GM19043 (cell line): ENCODE results near the gene AWAT1.
"Not testable (repeated sequence)": the region's sequence is repeated elsewhere in the genome, so short reads cannot be mapped to it uniquely, and the experiment has no call there.

Source experiments
- ATAC-seq: cut with Tn5 transposase; IDR thresholded peaks from one replicate; pipeline ENCODE4 v1.9.1; 2021; ENCODE audit warnings: low read depth; ENCODE audit not compliant: unreplicated experiment

Gene AWAT1

DNA sequence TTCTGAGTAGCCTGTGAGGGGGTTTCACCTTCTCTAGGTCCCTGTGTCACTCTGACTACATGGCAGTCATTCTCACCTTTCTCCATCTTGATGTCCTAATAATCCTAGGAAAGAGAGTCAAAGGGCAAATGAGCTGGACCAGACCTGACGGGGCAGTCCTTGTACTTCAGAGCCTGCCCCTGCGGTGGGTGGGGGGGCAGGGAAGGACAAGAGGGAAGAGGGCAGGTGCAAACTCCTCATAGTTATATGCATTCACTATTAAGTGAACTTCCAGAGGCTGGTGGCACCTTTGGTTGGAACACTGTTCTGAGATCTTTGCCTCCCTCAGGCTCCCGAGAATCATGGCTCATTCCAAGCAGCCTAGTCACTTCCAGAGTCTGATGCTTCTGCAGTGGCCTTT, at the start of gene AWAT1:
AWAT1 (plus strand) TSS at position 301 of the 400 bp plus-strand sequence; CDS start at position 342, 41 bp downstream.
- no peak for ATAC-seq

DNA sequence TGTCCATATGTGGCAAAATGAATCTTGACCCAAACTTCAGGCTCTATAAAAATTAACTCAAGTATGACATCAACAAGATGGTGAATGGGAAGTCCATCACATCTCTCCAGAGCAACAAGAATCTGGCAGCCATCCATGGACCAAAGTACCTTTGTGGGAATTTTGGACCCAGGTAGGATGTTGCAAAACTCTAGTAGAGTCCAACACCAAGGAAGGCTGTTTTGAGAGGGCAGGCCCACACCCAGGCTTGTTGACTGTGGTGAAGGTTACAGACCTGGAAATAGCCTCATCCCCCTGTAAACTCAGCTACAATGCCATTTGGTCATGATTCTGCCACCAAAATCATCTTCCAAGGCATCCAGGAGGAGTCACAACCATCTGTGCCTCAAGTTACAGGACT, 44.2 kb upstream of the AWAT1 start:
- ATAC-seq = no peak

DNA sequence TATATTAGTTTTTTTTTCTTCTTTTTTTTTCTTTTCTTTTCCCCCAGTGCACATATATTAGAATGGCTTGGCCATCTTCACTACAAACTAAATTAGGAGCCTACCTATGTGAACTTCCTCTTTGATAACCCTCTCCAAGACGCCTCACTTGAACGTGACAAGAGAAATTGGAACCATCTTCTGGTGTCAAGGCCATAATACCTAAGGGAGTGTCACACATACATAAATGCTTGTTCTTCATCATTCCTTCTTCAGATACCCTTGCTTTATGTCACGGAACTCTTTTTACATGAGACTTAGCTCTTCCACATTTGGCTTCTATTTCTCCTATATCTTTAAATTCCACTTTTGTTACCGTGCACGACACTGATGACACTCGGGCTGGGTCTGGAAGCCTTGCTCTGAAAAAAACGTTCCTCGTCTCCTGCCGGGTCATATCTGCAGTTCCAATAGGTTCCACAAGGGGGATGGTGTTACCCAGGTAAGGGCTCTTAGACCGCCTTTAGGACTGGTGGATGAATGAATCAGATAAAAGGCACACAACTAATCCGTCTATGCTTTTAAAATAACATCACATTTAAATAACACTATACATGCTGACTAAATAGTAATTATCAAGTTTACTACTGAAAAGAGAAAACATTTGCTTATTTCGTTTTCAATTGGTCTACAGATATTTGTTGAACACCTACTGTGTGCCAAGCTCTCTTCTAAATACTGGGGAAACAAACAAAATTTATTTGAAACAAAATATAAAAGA, 37.3 kb upstream of the AWAT1 start:
- peak; percentile 68 for ATAC-seq

DNA sequence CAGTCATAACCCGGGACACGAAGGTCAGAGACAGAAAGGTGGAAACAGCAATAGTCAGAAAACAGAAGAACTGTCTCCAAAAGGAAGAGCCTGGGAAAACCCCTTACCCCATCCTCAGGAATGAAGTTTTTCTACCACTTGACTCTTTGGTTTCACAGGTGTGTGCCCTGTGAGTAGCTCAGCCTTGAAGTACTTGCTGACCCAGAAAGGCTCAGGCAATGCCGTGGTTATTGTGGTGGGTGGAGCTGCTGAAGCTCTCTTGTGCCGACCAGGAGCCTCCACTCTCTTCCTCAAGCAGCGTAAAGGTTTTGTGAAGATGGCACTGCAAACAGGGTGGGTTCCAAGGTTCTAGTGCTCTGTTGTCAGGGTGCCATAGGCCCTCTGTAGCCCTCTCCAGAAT, 32.7 kb upstream of the AWAT1 start:
- no peak for ATAC-seq

DNA sequence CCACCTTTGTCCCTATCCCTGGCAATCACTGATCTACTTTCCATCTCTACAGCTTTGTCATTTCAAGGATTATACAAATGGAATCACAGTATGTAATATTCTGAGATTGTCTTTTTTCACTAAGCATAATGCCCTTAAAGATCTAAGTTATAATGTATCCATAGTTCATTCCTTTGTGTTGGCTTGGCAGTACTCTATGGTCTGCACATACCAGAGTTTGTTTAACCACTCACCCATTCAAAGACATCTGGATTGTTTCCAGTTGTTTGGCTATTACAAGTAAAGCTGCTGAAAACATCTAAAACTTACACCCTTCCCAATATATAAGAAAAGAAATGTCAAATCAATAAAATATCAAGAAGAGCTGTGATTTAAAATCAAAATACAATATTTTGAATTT, 26.0 kb upstream of the AWAT1 start:
- ATAC-seq = no peak

DNA sequence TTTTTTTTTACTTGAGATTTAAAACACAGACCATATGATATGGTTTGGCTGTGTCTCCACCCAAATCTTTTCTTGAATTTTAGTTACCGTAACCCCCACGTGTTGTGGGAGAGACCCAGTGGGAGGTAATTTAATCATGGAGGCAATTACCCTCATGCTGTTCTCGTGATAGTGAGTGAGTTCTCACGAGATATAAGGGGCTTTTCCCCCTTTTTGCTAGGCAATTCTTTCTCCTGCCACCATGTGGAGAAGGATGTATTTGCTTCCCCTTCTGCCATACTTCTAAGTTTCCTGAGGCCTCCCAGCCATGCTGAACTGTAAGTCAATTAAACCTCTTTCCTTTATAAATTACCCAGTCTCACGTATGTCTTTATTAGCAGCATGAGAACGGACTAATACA, 24.9 kb upstream of the AWAT1 start:
- ATAC-seq = not testable (repeated sequence)

DNA sequence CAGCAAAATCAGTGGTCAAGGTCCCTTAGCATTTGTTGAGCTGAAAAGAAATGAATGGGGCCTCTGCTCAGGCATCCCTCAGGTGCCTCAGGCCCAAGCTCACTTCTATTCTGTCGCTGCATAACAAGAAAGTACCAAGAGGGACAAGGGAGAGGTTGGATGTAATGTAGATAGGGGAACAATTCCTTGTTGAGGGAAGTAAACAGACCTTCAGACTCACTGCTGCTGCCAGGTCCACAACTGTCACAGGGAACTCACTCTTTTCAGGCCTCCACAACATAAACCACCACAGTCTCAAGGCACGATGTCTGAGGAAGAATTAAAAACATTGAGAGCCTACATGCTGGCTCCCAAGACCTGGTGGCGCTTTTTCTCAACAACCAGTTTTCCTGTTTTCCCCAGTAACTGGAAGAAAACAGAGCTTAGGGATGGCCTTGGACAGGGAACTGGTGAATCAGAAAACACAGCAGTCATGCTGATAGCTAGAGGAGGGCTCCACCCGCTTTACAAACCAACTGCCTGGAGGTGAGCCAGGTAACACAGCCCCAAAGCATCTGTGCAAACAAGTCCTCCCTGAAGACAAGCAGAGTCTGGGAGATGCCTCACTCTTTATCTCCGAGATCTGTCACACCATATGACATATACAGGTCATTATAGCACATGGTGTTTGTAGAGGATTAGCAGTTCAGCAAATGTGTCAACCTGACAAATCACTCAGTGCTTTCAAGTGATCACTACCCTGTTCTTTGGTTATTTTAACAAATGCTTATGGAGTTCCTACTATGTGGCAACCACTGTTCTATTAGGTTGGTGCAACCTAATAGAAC, 14.3 kb upstream of the AWAT1 start:
- ATAC-seq = no peak

DNA sequence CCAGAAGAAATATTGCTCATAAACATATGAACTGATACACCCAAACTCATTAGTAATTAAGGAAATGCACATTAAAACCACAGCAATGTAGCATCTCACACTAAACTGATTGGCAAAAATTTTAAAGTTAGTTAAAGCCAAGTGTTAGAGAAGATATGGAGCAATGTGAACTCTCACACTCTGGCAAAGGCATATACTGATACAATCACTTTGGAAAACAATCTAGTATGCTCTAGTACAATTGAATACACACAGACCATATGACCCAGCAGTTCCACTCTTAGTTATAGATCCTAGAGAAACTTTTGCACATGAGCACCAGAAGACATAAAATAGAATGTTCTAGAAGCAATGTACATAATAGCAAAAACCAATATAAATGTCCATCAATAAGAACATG, 8.4 kb upstream of the AWAT1 start:
- ATAC-seq = no peak

DNA sequence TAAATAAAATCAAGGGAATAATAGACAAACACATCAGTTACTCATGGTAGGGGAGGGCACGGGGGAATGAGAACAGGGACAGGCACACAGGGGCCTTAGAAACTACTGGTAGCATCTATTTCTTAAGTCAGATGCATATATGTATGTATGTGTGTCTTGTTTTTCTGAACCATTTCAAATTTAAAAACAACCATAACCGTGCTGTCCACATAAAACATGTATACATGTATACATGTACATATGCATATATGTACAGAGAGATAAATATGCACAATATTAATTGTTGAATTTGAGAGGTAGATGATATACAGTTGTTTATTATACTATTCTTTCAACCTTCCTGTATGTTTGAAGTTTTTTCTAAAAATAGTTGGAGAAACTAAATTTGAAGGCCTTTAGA, 7.8 kb upstream of the AWAT1 start:
- ATAC-seq = no peak

DNA sequence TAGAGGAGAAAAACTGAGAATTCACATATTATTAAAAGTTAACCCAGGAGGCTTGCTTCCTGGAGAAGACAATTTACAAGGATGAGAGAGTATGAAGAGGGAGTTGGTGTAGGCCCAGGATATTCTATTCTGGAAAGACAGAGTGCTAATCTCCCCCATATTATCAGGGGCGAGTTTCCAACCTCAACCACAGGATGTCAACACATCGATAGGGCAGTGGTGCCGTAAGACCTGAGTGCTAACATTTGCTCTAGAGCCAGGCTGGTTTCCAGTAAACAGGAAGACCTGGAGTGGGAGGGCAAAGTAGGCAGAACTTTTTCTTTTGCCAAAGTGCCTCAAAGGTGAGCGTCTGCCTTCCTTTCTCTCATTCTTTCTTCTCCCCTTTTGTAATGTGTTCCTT, 2.8 kb upstream of the AWAT1 start:
- no peak for ATAC-seq

DNA sequence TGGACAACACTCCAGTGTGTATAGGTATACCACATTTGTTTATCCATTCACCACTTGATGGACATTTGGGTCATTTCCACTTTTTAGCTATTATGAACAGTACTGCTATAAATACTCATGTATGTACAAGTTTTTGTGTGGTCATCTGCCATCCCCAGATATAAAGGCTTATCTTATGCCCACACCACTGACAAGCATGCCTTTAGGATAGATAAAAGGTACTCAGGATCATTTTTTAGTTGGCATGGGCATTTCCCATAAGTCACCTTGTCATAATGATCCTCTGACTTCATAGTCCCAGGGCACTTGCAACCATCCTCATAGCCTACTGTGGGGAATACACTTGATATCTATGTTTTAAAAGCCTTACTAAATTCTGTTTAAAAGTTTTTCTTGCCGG, 6.3 kb downstream of the AWAT1 start:
- no peak for ATAC-seq

DNA sequence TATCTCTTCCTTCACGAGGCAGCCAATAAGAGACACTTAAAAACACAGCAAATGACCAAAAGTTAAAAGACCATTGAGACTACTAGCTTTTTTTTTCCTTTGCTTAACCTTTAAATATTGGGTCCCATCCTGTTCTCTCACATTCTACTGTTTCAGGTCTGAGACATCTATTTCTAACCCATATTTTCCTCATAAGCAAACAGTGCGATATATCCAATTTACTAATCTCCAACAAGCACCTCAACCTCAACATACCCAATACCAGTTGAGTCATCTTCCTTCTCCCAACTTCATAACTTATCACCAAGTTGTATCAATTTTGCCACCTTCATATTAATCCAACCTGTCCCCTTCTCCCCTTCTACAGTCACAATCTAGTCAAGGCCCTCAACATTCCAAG, 7.0 kb downstream of the AWAT1 start:
- ATAC-seq = no peak

DNA sequence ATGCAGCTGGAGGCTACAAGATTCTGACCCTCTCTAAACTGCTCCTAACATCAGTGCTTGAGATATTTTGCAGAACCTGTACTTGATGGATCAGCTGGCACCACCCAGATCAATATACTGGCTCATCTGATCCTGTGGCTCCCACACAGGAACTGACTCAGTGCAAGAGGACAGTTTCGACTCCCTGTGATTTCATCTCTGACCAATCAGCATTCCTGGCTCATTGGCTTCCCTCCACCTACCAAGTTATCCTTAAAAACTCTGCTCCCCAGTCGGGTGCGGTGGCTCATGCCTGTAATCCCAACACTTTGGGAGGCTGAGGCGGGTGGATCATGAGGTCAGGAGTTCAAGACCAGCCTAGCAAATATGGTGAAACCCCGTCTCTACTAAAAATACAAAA, 9.1 kb downstream of the AWAT1 start:
- ATAC-seq = not testable (repeated sequence)

DNA sequence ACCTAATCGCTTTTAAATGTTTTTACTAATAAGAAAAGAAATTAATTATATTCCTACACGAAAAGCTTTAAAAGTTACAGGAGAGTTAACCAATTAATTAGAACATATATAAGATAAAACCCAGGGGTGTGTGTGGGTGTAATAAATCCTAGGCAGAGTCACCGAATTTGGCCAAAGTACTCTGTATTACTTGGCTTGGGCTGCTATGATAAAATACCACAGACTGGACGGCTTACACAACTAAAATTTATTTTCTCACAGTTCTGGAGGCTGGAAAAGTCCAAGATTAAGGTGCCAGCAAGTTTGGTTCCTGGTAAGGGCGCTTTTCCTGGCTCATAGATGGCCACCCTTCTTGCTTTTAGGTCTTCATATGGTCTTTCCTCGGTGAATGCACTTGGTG, 10.4 kb downstream of the AWAT1 start:
- no peak for ATAC-seq

DNA sequence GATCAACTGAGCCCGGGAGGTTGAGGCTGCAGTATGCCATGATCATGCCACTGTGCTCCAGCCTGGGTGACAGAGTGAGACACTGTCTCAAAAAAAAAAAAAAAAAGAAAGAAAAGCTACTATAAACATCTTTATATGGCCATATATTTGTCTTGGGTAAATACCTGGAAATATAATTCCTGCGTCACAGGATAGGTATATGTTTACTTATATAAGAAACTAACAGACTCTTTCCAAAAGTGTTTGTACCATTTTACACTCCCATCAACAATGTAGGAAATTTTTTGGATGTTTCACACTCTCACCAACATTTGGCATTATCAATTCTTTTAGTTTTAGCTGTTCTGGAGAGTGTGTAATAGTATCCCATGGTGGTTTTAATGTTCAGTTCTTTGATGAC, 12.8 kb downstream of the AWAT1 start:
- no peak for ATAC-seq

DNA sequence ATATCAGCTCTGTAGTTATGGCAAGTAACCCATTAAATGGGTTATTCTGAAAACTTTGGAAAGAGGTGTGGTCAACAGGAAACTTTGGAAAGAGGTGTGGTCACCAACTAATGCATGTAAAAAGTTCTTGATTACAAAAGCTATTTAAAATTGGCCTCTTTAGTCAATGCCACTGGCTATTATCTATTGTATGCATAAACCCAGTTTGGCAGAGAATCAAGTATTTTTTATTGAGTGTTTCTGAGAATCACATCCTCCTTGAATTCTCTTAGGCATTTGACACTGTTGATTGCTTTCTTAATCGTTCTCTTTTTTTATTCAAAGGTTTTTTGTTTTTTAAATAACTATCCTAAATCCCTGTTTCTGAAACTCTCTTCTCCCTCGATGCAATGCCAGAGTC, 18.0 kb downstream of the AWAT1 start:
- no peak for ATAC-seq

DNA sequence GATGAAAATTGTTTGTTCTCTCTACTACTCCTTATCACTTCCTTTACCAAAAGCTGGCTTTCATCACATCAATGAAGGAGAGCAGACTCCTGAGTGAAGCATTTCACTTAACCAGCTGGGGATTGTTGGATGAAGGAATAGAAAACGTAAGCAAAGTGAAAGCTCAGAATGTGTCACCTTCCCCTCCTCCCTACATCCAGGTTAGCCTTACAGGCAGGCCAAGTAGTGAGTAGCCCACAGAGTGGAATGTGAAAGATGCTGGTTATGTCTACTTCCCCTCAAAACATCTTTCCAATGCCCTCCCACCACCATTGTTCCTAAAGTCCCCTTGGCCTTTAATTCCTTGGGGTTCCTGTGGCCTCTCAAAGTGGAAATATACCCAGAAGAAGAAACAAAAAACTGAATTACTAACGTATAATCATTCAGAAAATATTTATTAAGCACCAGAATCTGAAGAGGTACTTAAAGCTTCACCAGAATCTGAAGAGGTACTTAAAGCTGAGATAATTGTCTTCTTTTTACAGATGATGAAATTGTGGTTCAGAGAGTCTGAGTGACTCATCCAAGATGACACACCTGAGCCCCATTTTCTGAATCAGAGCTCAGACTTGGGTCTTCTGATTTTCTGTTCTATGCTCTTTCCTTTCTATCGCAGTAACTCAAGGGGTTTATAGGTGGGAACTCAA, 19.1 kb downstream of the AWAT1 start:
- no peak for ATAC-seq

DNA sequence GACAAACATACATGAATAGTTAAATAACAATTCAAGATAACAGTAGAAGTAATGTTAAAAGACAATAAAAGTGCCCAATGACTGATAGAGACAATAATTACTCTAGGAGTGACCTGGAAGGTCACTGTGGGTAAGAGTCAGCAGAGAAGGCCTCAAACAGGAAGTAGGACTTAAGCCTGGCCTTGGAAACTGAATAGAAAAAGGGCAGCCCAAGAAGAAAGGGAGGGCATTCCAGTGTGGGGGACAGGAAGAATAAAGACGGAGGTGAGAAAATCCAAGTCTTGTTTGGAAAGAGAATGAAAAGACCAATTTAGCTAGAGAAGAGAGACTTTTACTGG, 19.6 kb downstream of the AWAT1 start:
- ATAC-seq = no peak

DNA sequence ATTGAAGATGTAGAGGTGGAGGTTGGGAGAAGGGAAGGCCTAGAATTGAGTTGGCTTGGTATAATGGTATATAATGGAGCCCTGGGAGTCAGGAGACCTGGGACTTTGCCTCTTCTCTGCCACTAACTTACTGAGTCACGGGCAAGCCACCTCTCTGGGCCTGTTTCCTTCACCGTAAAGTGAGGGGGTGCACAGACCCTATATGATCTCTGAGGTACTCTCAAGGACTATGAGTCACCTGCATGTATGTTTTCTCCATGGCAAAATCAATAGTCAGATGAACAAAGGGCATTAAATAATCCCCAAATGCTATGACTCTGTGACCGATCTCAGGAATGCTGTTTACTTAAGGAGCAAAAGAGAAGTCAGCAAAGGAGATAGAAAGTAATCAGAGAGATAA, 20.5 kb downstream of the AWAT1 start:
- ATAC-seq = no peak

DNA sequence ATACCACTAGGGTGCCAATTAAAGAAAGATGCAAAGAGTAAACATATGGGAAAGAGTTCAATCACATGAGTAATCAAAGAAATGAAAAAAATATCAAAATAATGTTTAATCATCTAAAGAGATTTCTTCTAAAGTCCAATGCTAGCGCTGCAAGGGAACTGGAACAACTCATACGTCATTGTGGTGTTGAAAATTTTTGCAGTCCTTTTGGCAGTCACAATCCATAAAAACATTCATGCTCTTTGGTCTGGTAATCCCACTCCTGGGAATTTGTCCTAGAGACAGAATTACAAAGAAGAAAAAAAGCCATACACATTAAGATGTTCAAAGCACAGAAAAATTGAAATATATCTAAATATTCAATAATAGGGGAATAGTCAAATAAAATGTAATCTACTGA, 21.0 kb downstream of the AWAT1 start:
- no peak for ATAC-seq

DNA sequence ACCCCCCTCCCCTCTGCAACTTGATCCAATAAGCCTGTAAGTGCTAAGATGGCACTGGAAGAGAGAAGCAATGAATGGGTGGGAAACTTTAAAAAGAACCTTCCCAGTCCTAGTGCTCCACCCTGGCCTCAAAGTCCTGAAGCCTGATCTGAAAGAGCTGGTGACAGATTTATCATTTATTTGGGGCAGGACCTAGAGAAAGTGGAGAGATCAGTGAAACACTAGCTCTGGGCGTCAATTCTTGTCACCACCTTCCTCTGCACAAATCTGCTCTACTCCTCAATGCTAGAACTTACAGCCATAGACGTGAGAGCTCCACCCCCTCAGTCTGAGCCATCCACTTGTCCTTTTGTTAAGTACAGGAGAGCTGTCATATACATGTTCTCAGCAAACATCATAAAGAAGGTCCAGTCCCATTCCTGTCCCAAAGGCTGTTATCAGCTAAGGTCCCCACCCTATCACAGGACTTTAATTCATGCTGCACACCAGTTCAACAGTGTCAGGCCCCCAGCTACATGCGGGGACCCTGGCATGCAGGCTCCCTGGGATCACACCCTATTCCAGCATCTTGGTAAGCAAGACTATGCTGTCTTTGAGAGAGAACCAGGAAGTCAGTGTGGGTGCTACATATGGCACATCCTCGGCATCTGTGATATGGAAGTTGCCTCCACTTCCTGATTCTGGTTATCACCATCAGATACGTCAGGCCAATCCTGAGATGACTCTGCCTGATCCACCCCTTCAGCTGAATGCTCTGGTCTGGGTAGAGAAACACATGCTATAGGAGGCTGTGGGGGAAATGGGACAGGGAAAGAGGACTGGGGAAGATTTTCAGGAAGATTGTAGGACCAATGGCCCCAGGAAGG, 23.2 kb downstream of the AWAT1 start:
- no peak for ATAC-seq
